NCI-H2227 (cell line): ENCODE data around the gene BRAF.
"Not testable (repeated sequence)": the region's sequence is repeated elsewhere in the genome, so short reads cannot be mapped to it uniquely, and the experiment has no call there.

Experiments
- DNase-seq: peaks from one replicate; lab custom pipeline; 2025; ENCODE audit not compliant: unreplicated experiment; lab: John Stamatoyannopoulos, UW

BRAF gene

GRCh38 chr7:140684066-140684950, 240.4 kb downstream of the BRAF start:
- no peak for DNase-seq

- no peak for DNase-seq
These were observed 241.1 kb downstream of the BRAF start for GRCh38 chr7:140683657-140684056.

- no peak for DNase-seq
These were observed 243.0 kb downstream of the BRAF start for GRCh38 chr7:140681766-140682165.

- DNase-seq: no peak
These were observed 243.8 kb downstream of the BRAF start for GRCh38 chr7:140680886-140681285.

- DNase-seq: no peak
These were observed 245.5 kb downstream of the BRAF start for GRCh38 chr7:140679186-140679585.

- DNase-seq: no peak
These were observed 246.0 kb downstream of the BRAF start for GRCh38 chr7:140678816-140679130.

GRCh38 chr7:140678081-140678815, 246.5 kb downstream of the BRAF start:
- DNase-seq: no peak

GRCh38 chr7:140677496-140677895, 247.2 kb downstream of the BRAF start:
- DNase-seq: no peak

GRCh38 chr7:140676956-140677355, 247.8 kb downstream of the BRAF start:
- not testable (repeated sequence) for DNase-seq

- no peak for DNase-seq
These were observed 248.4 kb downstream of the BRAF start for GRCh38 chr7:140676306-140676705.

GRCh38 chr7:140675726-140676125, 249.0 kb downstream of the BRAF start:
- no peak for DNase-seq

- no peak for DNase-seq
These were observed 249.6 kb downstream of the BRAF start for GRCh38 chr7:140674899-140675701.

- DNase-seq: no peak
These were observed 250.4 kb downstream of the BRAF start for GRCh38 chr7:140674356-140674800.

- DNase-seq: no peak
These were observed 251.0 kb downstream of the BRAF start for GRCh38 chr7:140673774-140674155.

- peak; percentile 62 for DNase-seq
These were observed 251.5 kb downstream of the BRAF start for GRCh38 chr7:140673063-140673773.

GRCh38 chr7:140672382-140673062, 252.2 kb downstream of the BRAF start, which contains the start of gene ADCK2:
ADCK2 (plus strand) TSS chr7:140672945; CDS start chr7:140673331, 386 bp downstream.
- DNase-seq: peak; percentile 62

GRCh38 chr7:140671966-140672365, 252.8 kb downstream of the BRAF start:
- DNase-seq: no peak

GRCh38 chr7:140670343-140670935, 254.3 kb downstream of the BRAF start:
- no peak for DNase-seq

GRCh38 chr7:140669862-140670261, 254.9 kb downstream of the BRAF start:
- not testable (repeated sequence) for DNase-seq

GRCh38 chr7:140669352-140669751, 255.4 kb downstream of the BRAF start:
- DNase-seq: no peak
